HepG2 (cell line): Measurements from ENCODE around the gene NSUN5. TPM values are rescaled to one million over a fixed set of nuclear protein-coding genes. Genes with fewer than 3 reads are reported as not detected.

Source experiments
- ETV6 ChIP-seq: sonication (generic); formaldehyde crosslinking; conservative IDR thresholded peaks from 2 replicates; pipeline ENCODE4 v1.4.0; 2020; ENCODE audit warnings: missing genetic modification reagents
- HIVEP1 ChIP-seq: sonication (generic); formaldehyde crosslinking; IDR thresholded peaks from 2 replicates; pipeline ENCODE4 v1.4.0; 2020; ENCODE audit warnings: mild to moderate bottlenecking, missing genetic modification reagents
- NFE2L1 ChIP-seq: sonication (generic); formaldehyde crosslinking; IDR thresholded peaks from 2 replicates; pipeline ENCODE4 v1.4.0; 2020; ENCODE audit warnings: missing genetic modification reagents, mild to moderate bottlenecking, borderline replicate concordance
- PHF20 ChIP-seq: sonication (generic); formaldehyde crosslinking; IDR thresholded peaks from 2 replicates; pipeline ENCODE4 v1.5.0; 2020; ENCODE audit warnings: mild to moderate bottlenecking, missing genetic modification reagents
- PPARG ChIP-seq: conservative IDR thresholded peaks from 2 replicates; pipeline ENCODE4 v1.6.1; 2016; ENCODE audit warnings: missing biosample characterization, missing genetic modification reagents
- XBP1 ChIP-seq: sonication (generic); formaldehyde crosslinking; IDR thresholded peaks from 2 replicates; pipeline ENCODE4 v1.5.0; 2020; ENCODE audit warnings: missing genetic modification reagents
- ZNF432 ChIP-seq: sonication (generic); formaldehyde crosslinking; IDR thresholded peaks from 2 replicates; pipeline ENCODE4 v1.5.0; 2020; ENCODE audit warnings: missing genetic modification reagents, mild to moderate bottlenecking, borderline replicate concordance
- ZNF451 ChIP-seq: sonication (generic); formaldehyde crosslinking; IDR thresholded peaks from 2 replicates; pipeline ENCODE4 v1.5.0; 2020; ENCODE audit warnings: mild to moderate bottlenecking, missing genetic modification reagents
- ZNF713 ChIP-seq: sonication (generic); formaldehyde crosslinking; IDR thresholded peaks from 2 replicates; pipeline ENCODE4 v1.4.0; 2020; ENCODE audit warnings: mild to moderate bottlenecking, missing genetic modification reagents
- ZNF746 ChIP-seq: sonication (generic); formaldehyde crosslinking; IDR thresholded peaks from 2 replicates; pipeline ENCODE4 v1.8.0; 2022; ENCODE audit warnings: mild to moderate bottlenecking, missing genetic modification reagents
- ZNF747 ChIP-seq: sonication (generic); formaldehyde crosslinking; IDR thresholded peaks from 2 replicates; pipeline ENCODE4 v1.8.1; 2023; ENCODE audit warnings: missing genetic modification reagents, mild to moderate bottlenecking, borderline replicate concordance
- polyA plus RNA-seq, 8 experiments: library from polyadenylated mRNA; depleted of rRNA in 3 of 8; stranded (reverse) in 7 of 8; unstranded in 1 of 8; fragments of >200 nt; fragmentation: Illumina TruSeq in 4 of 8; extraction: Trizol in 4 of 8; gene quantifications; 2 replicates each; pipeline versions ENCODE4 v1.2.1 to v1.2.3, GENCODE V29; 2011 to 2016; ENCODE audit warnings: low read depth in 4 of 8, missing spikeins in 1 of 8, mixed read lengths in 1 of 8; ENCODE audit not compliant: insufficient read depth in 1 of 8
- total RNA-seq, 5 experiments: library from RNA; depleted of rRNA; stranded (reverse); fragments of >200 nt; fragmentation: Illumina TruSeq; extraction: Trizol; gene quantifications; 2 replicates each; pipeline ENCODE4 v1.2.3, GENCODE V29; 2016; ENCODE audit warnings: low read depth in 1 of 5
- TF ChIP-seq, protein P1 (sequence below): sonication (generic); formaldehyde crosslinking; IDR thresholded peaks from 2 replicates; pipeline ENCODE4 v1.9.0; 2022; ENCODE audit warnings: low read depth, missing genetic modification reagents
- TF ChIP-seq, protein P2 (sequence below), 2 experiments: sonication (generic) in 1 of 2; formaldehyde crosslinking in 1 of 2; IDR thresholded peaks; 2 replicates each; pipeline versions ENCODE4 v1.4.0 to v1.6.1; 2016 to 2020; ENCODE audit warnings: borderline replicate concordance in 1 of 2, low read depth in 1 of 2, mild to moderate bottlenecking in 1 of 2, missing genetic modification reagents in 1 of 2
- TF ChIP-seq, protein P3 (sequence below): sonication (generic); formaldehyde crosslinking; IDR thresholded peaks from 2 replicates; pipeline ENCODE4 v1.8.0; 2022; ENCODE audit warnings: mild to moderate bottlenecking, missing genetic modification reagents, moderate library complexity
- TF ChIP-seq, protein P4 (sequence below): sonication (generic); formaldehyde crosslinking; IDR thresholded peaks from 2 replicates; pipeline ENCODE4 v1.9.0; 2021; ENCODE audit warnings: mild to moderate bottlenecking, missing genetic modification reagents

Gene NSUN5
- total and polyA plus RNA-seq, 2 of the 13 experiments (the other 11 are each of a cell fraction or from before 2014, with no cell fraction given) = 19.9 to 35.8 TPM

DNA sequence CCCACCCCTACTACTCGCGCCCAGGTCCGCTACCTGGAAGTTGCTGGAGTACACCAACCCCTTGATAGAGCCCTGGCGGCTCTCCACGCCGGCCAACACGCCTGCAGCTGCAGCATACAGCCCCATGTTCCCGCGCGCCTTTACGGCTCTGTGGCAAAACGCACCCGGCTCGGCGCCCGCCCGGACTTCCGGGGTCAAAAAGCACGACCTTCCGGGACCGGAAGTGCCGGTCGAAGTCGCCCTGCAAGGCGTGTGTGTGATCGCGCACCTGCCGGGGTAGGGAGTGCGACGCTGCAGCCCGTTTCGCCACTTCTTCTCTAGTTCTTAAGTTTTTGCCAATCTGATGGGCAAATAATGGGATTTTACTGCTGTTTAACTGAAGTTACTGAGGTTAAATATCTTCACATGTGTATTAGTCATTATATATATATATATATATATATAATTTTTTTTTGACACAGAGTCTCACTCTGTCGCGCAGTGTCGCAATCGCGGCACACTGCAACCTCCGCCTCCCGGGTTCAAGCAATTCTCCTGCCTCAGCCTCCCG lies at the start of gene NSUN5 (continued):
- TF ChIP-seq, protein P1, sequence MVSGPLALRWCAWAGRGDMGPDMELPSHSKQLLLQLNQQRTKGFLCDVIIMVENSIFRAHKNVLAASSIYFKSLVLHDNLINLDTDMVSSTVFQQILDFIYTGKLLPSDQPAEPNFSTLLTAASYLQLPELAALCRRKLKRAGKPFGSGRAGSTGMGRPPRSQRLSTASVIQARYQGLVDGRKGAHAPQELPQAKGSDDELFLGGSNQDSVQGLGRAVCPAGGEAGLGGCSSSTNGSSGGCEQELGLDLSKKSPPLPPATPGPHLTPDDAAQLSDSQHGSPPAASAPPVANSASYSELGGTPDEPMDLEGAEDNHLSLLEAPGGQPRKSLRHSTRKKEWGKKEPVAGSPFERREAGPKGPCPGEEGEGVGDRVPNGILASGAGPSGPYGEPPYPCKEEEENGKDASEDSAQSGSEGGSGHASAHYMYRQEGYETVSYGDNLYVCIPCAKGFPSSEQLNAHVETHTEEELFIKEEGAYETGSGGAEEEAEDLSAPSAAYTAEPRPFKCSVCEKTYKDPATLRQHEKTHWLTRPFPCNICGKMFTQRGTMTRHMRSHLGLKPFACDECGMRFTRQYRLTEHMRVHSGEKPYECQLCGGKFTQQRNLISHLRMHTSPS (CRISPR knock-in tag) = no peak
- TF ChIP-seq ZNF432 (CRISPR knock-in tag) (no peak), NFE2L1 (CRISPR knock-in tag) (no peak), PPARG (peak; percentile 71), ETV6 (CRISPR knock-in tag) (peak; percentile 96), ZNF747 (CRISPR knock-in tag) (peak; percentile 94), HIVEP1 (0 out of 2 replicates have a peak, but pooled peaks have one; percentile 59), ZNF713 (CRISPR knock-in tag) (no peak), ZNF451 (CRISPR knock-in tag) (peak; percentile 70; the same call in 1 of the 2 replicates), PHF20 (CRISPR knock-in tag) (peak; percentile 97), ZNF746 (no peak), XBP1 (CRISPR knock-in tag) (0 out of 2 replicates have a peak, but pooled peaks have one; percentile 56)
- TF ChIP-seq, protein P2, sequence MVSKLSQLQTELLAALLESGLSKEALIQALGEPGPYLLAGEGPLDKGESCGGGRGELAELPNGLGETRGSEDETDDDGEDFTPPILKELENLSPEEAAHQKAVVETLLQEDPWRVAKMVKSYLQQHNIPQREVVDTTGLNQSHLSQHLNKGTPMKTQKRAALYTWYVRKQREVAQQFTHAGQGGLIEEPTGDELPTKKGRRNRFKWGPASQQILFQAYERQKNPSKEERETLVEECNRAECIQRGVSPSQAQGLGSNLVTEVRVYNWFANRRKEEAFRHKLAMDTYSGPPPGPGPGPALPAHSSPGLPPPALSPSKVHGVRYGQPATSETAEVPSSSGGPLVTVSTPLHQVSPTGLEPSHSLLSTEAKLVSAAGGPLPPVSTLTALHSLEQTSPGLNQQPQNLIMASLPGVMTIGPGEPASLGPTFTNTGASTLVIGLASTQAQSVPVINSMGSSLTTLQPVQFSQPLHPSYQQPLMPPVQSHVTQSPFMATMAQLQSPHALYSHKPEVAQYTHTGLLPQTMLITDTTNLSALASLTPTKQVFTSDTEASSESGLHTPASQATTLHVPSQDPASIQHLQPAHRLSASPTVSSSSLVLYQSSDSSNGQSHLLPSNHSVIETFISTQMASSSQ (IDR thresholded peaks at IDR 0.05; ENCODE audit: low read depth) = no peak
- TF ChIP-seq, protein P2 (CRISPR knock-in tag; IDR thresholded peaks at IDR 0.05; ENCODE audit: borderline replicate concordance) = peak; percentile 54; the same call in 1 of the 2 replicates
- TF ChIP-seq, protein P3, sequence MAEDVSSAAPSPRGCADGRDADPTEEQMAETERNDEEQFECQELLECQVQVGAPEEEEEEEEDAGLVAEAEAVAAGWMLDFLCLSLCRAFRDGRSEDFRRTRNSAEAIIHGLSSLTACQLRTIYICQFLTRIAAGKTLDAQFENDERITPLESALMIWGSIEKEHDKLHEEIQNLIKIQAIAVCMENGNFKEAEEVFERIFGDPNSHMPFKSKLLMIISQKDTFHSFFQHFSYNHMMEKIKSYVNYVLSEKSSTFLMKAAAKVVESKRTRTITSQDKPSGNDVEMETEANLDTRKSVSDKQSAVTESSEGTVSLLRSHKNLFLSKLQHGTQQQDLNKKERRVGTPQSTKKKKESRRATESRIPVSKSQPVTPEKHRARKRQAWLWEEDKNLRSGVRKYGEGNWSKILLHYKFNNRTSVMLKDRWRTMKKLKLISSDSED (CRISPR knock-in tag) = no peak
- TF ChIP-seq, protein P4, sequence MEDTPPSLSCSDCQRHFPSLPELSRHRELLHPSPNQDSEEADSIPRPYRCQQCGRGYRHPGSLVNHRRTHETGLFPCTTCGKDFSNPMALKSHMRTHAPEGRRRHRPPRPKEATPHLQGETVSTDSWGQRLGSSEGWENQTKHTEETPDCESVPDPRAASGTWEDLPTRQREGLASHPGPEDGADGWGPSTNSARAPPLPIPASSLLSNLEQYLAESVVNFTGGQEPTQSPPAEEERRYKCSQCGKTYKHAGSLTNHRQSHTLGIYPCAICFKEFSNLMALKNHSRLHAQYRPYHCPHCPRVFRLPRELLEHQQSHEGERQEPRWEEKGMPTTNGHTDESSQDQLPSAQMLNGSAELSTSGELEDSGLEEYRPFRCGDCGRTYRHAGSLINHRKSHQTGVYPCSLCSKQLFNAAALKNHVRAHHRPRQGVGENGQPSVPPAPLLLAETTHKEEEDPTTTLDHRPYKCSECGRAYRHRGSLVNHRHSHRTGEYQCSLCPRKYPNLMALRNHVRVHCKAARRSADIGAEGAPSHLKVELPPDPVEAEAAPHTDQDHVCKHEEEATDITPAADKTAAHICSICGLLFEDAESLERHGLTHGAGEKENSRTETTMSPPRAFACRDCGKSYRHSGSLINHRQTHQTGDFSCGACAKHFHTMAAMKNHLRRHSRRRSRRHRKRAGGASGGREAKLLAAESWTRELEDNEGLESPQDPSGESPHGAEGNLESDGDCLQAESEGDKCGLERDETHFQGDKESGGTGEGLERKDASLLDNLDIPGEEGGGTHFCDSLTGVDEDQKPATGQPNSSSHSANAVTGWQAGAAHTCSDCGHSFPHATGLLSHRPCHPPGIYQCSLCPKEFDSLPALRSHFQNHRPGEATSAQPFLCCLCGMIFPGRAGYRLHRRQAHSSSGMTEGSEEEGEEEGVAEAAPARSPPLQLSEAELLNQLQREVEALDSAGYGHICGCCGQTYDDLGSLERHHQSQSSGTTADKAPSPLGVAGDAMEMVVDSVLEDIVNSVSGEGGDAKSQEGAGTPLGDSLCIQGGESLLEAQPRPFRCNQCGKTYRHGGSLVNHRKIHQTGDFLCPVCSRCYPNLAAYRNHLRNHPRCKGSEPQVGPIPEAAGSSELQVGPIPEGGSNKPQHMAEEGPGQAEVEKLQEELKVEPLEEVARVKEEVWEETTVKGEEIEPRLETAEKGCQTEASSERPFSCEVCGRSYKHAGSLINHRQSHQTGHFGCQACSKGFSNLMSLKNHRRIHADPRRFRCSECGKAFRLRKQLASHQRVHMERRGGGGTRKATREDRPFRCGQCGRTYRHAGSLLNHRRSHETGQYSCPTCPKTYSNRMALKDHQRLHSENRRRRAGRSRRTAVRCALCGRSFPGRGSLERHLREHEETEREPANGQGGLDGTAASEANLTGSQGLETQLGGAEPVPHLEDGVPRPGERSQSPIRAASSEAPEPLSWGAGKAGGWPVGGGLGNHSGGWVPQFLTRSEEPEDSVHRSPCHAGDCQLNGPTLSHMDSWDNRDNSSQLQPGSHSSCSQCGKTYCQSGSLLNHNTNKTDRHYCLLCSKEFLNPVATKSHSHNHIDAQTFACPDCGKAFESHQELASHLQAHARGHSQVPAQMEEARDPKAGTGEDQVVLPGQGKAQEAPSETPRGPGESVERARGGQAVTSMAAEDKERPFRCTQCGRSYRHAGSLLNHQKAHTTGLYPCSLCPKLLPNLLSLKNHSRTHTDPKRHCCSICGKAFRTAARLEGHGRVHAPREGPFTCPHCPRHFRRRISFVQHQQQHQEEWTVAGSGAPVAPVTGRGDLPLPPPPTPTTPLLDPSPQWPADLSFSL (CRISPR knock-in tag) = no peak
